HepG2 (cell line): Measurements from ENCODE around the gene AGTPBP1. TPM values are rescaled to one million over a fixed set of nuclear protein-coding genes. Genes with fewer than 3 reads are reported as not detected.
"Not testable (repeated sequence)": the region's sequence is repeated elsewhere in the genome, so short reads cannot be mapped to it uniquely, and the experiment has no call there.

Experiments
- ATAC-seq: fragments of 200-7000 bp; cut with Tn5 transposase; 3 replicates; pipeline ENCODE4 v1.9.1; 2020; ENCODE audit warnings: mild to moderate bottlenecking, moderate library complexity
- BruUV-seq: library from RNA; stranded (reverse); fragments of 400-500 nt; replicated peaks from 2 replicates; lab custom pipeline; 2021; lab: Mats Ljungman, UMichigan
- CTCF ChIA-PET: fragments of 300-600 bp; formaldehyde crosslinking; extraction: SDS; loops from one replicate; lab custom pipeline; 2021; ENCODE audit warnings: low total read pairs, inconsistent platforms, low intra/inter-chr PET ratio; lab: Yijun Ruan, JAX
- POLR2A ChIA-PET: fragments of 350-600 bp; sonication (Branson Sonifier 250); formaldehyde crosslinking; loops from one replicate; lab custom pipeline; 2020; ENCODE audit warnings: antibody characterized with exemption, inconsistent platforms; lab: Yijun Ruan, JAX
- DNase-seq: peaks from one replicate; pipeline ENCODE4 v3.0.0-alpha.2; 2015; ENCODE audit warnings: low spot score
- FAIRE-seq: peaks from 3 replicates; lab custom pipeline; 2011; peaks lifted over from hg19 to GRCh38; lab: Jason Lieb, UNC
- H2AFZ ChIP-seq: one replicate; pipeline ENCODE4 v1.6.1; 2011; ENCODE audit warnings: low read length, inconsistent platforms
- H3K27ac ChIP-seq: fragments of 300-600 bp; 3 replicates; pipeline ENCODE4 v1.8.0; 2011; ENCODE audit warnings: mixed run types, mild to moderate bottlenecking, mixed read lengths, low read length, inconsistent platforms; ENCODE audit not compliant: insufficient read depth; ENCODE audit errors: extremely low read length
- H3K27me3 ChIP-seq, 2 experiments: fragments of 200-600 bp in 1 of 2; 2 replicates in 1 of 2; 3 replicates in 1 of 2; pipeline versions ENCODE4 v1.6.0 to v1.8.0; 2011; ENCODE audit warnings: low read length in 2 of 2, mild to moderate bottlenecking in 2 of 2, moderate library complexity in 2 of 2, inconsistent platforms in 1 of 2; ENCODE audit not compliant: insufficient read depth in 2 of 2, control insufficient read depth in 1 of 2
- H3K36me3 ChIP-seq, 2 experiments: fragments of 200-600 bp in 1 of 2; replicated peaks in 1 of 2; 2 replicates in 1 of 2; 3 replicates in 1 of 2; pipeline versions ENCODE4 v1.5.1 to v1.8.0; 2011; ENCODE audit warnings: low read length in 2 of 2, inconsistent platforms in 1 of 2; ENCODE audit not compliant: insufficient read depth in 2 of 2, control insufficient read depth in 1 of 2
- H3K4me1 ChIP-seq: 2 replicates; pipeline ENCODE4 v1.5.1; 2012; ENCODE audit warnings: low read length, inconsistent platforms; ENCODE audit not compliant: insufficient read depth
- H3K4me2 ChIP-seq: 2 replicates; pipeline ENCODE4 v1.6.0; 2011; ENCODE audit warnings: low read depth, low read length, inconsistent platforms
- H3K4me3 ChIP-seq, 3 experiments: fragments of 200-600 bp in 1 of 3; sonication (generic), shearing (Covaris generic) in 1 of 3; replicated peaks in 1 of 3; 2 replicates each; pipeline ENCODE4 v1.5.1; 2011 to 2016; ENCODE audit warnings: low read length in 3 of 3, inconsistent platforms in 2 of 3, low read depth in 2 of 3, mild to moderate bottlenecking in 2 of 3, control low read depth in 1 of 3, mixed read lengths in 1 of 3; ENCODE audit not compliant: insufficient read depth in 1 of 3
- H3K79me2 ChIP-seq: one replicate; pipeline ENCODE4 v1.6.1; 2011; ENCODE audit warnings: low read length, inconsistent platforms; ENCODE audit not compliant: insufficient read depth
- H3K9ac ChIP-seq: 2 replicates; pipeline ENCODE4 v1.6.0; 2011; ENCODE audit warnings: mild to moderate bottlenecking, low read depth, low read length, inconsistent platforms; ENCODE audit not compliant: insufficient read depth
- H3K9me3 ChIP-seq: 2 replicates; pipeline ENCODE4 v1.5.1; 2012; ENCODE audit warnings: mild to moderate bottlenecking, low read length
- H4K20me1 ChIP-seq: 2 replicates; pipeline ENCODE4 v1.6.0; 2011; ENCODE audit warnings: inconsistent platforms, mild to moderate bottlenecking, low read length, moderate library complexity; ENCODE audit not compliant: insufficient read depth
- HIC2 ChIP-seq: sonication (generic); formaldehyde crosslinking; IDR thresholded peaks from 2 replicates; pipeline ENCODE4 v1.9.0; 2022; ENCODE audit warnings: low read depth, missing genetic modification reagents
- KAT7 ChIP-seq: IDR thresholded peaks from 2 replicates; pipeline ENCODE4 v1.6.1; 2018; ENCODE audit warnings: borderline replicate concordance, missing compliant biosample characterization
- KLF16 ChIP-seq, 2 experiments: sonication (generic) in 1 of 2; formaldehyde crosslinking in 1 of 2; IDR thresholded peaks; 2 replicates each; pipeline versions ENCODE4 v1.6.1 to v1.8.0; 2016 to 2023; ENCODE audit warnings: missing genetic modification reagents in 2 of 2, missing compliant biosample characterization in 1 of 2
- ZBTB25 ChIP-seq: IDR thresholded peaks from 2 replicates; pipeline ENCODE4 v1.6.1; 2018; ENCODE audit warnings: missing genetic modification reagents
- ZNF556 ChIP-seq: sonication (generic); formaldehyde crosslinking; IDR thresholded peaks from 2 replicates; pipeline ENCODE4 v1.4.0; 2020; ENCODE audit warnings: mild to moderate bottlenecking, missing genetic modification reagents, borderline replicate concordance
- WGBS: methylation state at CpG from one replicate; pipeline ENCODE4 v1.1.6; 2017; ENCODE audit warnings: low lambda C conversion rate; 5-methylcytosine and 5-hydroxymethylcytosine counted together
- in situ Hi-C: cut with HindIII; loops from 2 replicates; pipeline ENCODE4 v1.10.0; 2017; ENCODE audit warnings: low pct_unique_long_range_greater_than_20kb; ENCODE audit not compliant: extremely low pct_ligation_motif_present
- intact Hi-C: fragments of 100-400 bp; cut with micrococcal nuclease; formaldehyde crosslinking; loops from one replicate; pipeline ENCODE4 v1.10.0; 2022; ENCODE audit not compliant: unreplicated experiment
- polyA plus RNA-seq, 8 experiments: library from polyadenylated mRNA; depleted of rRNA in 3 of 8; stranded (reverse) in 7 of 8; unstranded in 1 of 8; fragments of >200 nt; fragmentation: Illumina TruSeq in 4 of 8; extraction: Trizol in 4 of 8; gene quantifications; 2 replicates each; pipeline versions ENCODE4 v1.2.1 to v1.2.3, GENCODE V29; 2011 to 2016; ENCODE audit warnings: low read depth in 4 of 8, missing spikeins in 1 of 8, mixed read lengths in 1 of 8; ENCODE audit not compliant: insufficient read depth in 1 of 8
- total RNA-seq, 5 experiments: library from RNA; depleted of rRNA; stranded (reverse); fragments of >200 nt; fragmentation: Illumina TruSeq; extraction: Trizol; gene quantifications; 2 replicates each; pipeline ENCODE4 v1.2.3, GENCODE V29; 2016; ENCODE audit warnings: low read depth in 1 of 5

The AGTPBP1 gene
- total and polyA plus RNA-seq, 2 of the 13 experiments (the other 11 are each of a cell fraction or from before 2014, with no cell fraction given): 9.7 to 22.3 TPM

GRCh38 chr9:85723215-85723614 lies 18.5 kb downstream of the AGTPBP1 start (continued):
- TF ChIP-seq ZBTB25 (0 out of 2 replicates have a peak, but pooled peaks have one; percentile 33), HIC2 (CRISPR knock-in tag) (no peak), ZNF556 (CRISPR knock-in tag) (no peak), KLF16 (CRISPR knock-in tag; IDR thresholded peaks at IDR 0.05) (0 out of 4 replicates have a peak, but pooled peaks of 1 of the 2 experiments have one; percentile 39), KAT7 (CRISPR knock-in tag) (peak; percentile 57; the same call in 1 of the 2 replicates)

GRCh38 chr9:85719411-85719810 lies 22.3 kb downstream of the AGTPBP1 start:
- CTCF ChIA-PET: not testable (repeated sequence)

GRCh38 chr9:85717818-85718217 lies 23.9 kb downstream of the AGTPBP1 start:
- H3K4me2 ChIP-seq, H4K20me1 ChIP-seq, H3K27me3 ChIP-seq, H3K27ac ChIP-seq, POLR2A ChIA-PET, H2AFZ ChIP-seq, CTCF ChIA-PET, in situ Hi-C loops, FAIRE-seq, ATAC-seq, H3K9ac ChIP-seq, intact Hi-C loops, H3K79me2 ChIP-seq, H3K9me3 ChIP-seq, BruUV-seq, H3K36me3 ChIP-seq, H3K4me3 ChIP-seq, DNase-seq: not testable (repeated sequence)
- peaks cover 12% of the 10 kb centered on the region for H3K4me1 ChIP-seq
- 93% methylated on average over 4 of the region's 4 CpGs for WGBS

More at GRCh38 chr9:85719411-85719810, 22.3 kb downstream of the AGTPBP1 start:
- POLR2A ChIA-PET, ATAC-seq, H3K36me3 ChIP-seq, H3K27ac ChIP-seq, BruUV-seq, H3K79me2 ChIP-seq, intact Hi-C loops, H4K20me1 ChIP-seq, H3K27me3 ChIP-seq, H3K4me2 ChIP-seq, DNase-seq, FAIRE-seq, in situ Hi-C loops, H3K4me3 ChIP-seq, H2AFZ ChIP-seq, H3K9ac ChIP-seq, H3K9me3 ChIP-seq: not testable (repeated sequence)
- H3K4me1 ChIP-seq: peaks cover 28% of the 10 kb centered on the region
